Caco-2 (cell line): ENCODE data around the gene TUBB4A. TPM values are rescaled to one million over a fixed set of nuclear protein-coding genes. Genes with fewer than 3 reads are reported as not detected.
A peak's percentile ranks its signal among the peaks of the same experiment; 100 is the strongest.

Experiments used
- BruUV-seq: library from RNA; stranded (reverse); fragments of 400-500 nt; replicated peaks from 2 replicates; lab custom pipeline; 2021; lab: Mats Ljungman, UMichigan
- CTCF ChIA-PET: fragments of 300-600 bp; sonication (Branson Sonifier 250); formaldehyde crosslinking; loops from one replicate; lab custom pipeline; 2022; ENCODE audit warnings: antibody characterized with exemption; lab: Charles Lee
- POLR2A ChIA-PET: fragments of 300-600 bp; sonication (Branson Sonifier 250); formaldehyde crosslinking; loops from one replicate; lab custom pipeline; 2022; ENCODE audit warnings: antibody characterized with exemption; lab: Charles Lee
- DNase-seq, 2 experiments: peaks; one replicate each; pipeline versions ENCODE4 v3.0.0 to v3.0.0-alpha.2; 2020 to 2022
- H3K27me3 ChIP-seq: replicated peaks from 2 replicates; pipeline ENCODE4 v1.6.0; 2011; ENCODE audit warnings: low read length; ENCODE audit not compliant: control insufficient read depth, insufficient read depth
- H3K36me3 ChIP-seq: 2 replicates; pipeline ENCODE4 v1.5.1; 2011; ENCODE audit warnings: low read length; ENCODE audit not compliant: control insufficient read depth, insufficient read depth
- H3K4me1 ChIP-seq: fragments of 250-450 bp; sonication (Bioruptor Pico); 2 replicates; pipeline ENCODE4 v1.5.1; 2020; ENCODE audit warnings: mild to moderate bottlenecking
- H3K4me3 ChIP-seq: 2 replicates; pipeline ENCODE4 v1.5.1; 2011; ENCODE audit warnings: low read depth, mild to moderate bottlenecking, control low read depth, low read length
- H3K9me3 ChIP-seq: fragments of 250-450 bp; sonication (Bioruptor Pico); 2 replicates; pipeline ENCODE4 v1.5.1; 2020; ENCODE audit warnings: mild to moderate bottlenecking, moderate library complexity
- H3K27ac Mint-ChIP-seq: one replicate; pipeline ENCODE4 v1.8.0; 2022; ENCODE audit warnings: mixed read lengths; ENCODE audit not compliant: unreplicated experiment
- H3K27me3 Mint-ChIP-seq: one replicate; pipeline ENCODE4 v1.8.0; 2022; ENCODE audit warnings: mixed read lengths; ENCODE audit not compliant: insufficient read depth, unreplicated experiment
- H3K36me3 Mint-ChIP-seq: one replicate; pipeline ENCODE4 v1.8.0; 2022; ENCODE audit warnings: mild to moderate bottlenecking, mixed read lengths; ENCODE audit not compliant: insufficient read depth, unreplicated experiment
- H3K4me1 Mint-ChIP-seq: one replicate; pipeline ENCODE4 v1.8.0; 2022; ENCODE audit warnings: low read depth, mixed read lengths; ENCODE audit not compliant: unreplicated experiment
- H3K4me3 Mint-ChIP-seq: one replicate; pipeline ENCODE4 v1.8.0; 2022; ENCODE audit warnings: mild to moderate bottlenecking, moderate library complexity, mixed read lengths; ENCODE audit not compliant: unreplicated experiment
- H3K9me3 Mint-ChIP-seq: one replicate; pipeline ENCODE4 v1.8.0; 2022; ENCODE audit warnings: mixed read lengths; ENCODE audit not compliant: unreplicated experiment
- intact Hi-C: fragments of 100-400 bp; cut with micrococcal nuclease; formaldehyde crosslinking; loops from one replicate; pipeline ENCODE4 v1.10.0; 2022; ENCODE audit not compliant: unreplicated experiment
- total RNA-seq: library from RNA; stranded (reverse); gene quantifications from 2 replicates; pipeline ENCODE4 v1.2.3, GENCODE V29; 2022
- TF ChIP-seq, protein P1 (sequence below), 2 experiments: fragments of 200-600 bp in 1 of 2; IDR thresholded peaks; 1 replicate in 1 of 2; 2 replicates in 1 of 2; pipeline versions ENCODE4 v1.5.1 to v1.8.0; 2011 to 2022; ENCODE audit warnings: antibody characterized with exemption in 1 of 2, control low read depth in 1 of 2, inconsistent platforms in 1 of 2, low read depth in 1 of 2, low read length in 1 of 2, mild to moderate bottlenecking in 1 of 2, moderate library complexity in 1 of 2; ENCODE audit not compliant: insufficient read depth in 1 of 2, severe bottlenecking in 1 of 2, unreplicated experiment in 1 of 2

TUBB4A gene
- total RNA-seq, 1 experiment from 2014 or later, result 6.0 TPM

DNA sequence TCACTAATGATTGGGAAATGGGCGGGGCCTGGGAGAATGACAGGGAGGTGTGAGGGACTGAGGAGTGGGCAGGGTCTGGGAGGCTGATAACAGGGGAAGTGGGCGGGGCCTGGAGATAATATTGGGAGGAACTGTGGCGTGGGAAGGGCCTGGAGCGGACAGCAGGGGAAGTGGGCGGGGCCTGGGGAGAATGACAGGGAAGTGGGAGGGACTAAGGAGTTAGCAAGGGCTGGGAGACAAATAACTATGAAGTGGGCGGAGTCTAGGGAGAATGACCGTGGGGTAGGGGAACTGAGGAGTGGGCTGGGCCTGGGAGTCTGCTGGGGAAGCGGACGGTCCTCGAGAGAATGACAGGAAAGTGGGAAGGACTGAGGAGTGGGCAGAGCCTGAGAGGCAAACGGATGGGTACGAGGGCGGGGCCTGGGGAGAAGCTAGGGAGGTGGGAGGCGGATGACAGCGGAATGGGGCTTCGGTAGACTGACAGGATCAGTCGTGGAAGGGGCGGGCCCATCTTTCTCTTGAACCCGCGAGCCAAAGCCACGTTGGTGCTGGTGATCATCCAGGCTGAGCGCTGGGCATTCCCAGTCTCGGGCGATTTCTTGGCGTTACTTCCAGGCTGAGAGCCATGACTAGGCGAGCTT, 14.0 kb upstream of the TUBB4A start:
- ChIA-PET CTCF (interaction anchor here (0.6 to 1.8 kb wide), 15 partner anchors 9 to 347 kb away, joined by 3 to 15 read pairs (median 4); partner anchors contain the start of genes GPR108 and TNFSF9), POLR2A (interaction anchor here (0.7 to 1.0 kb wide), 2 partner anchors 14 to 113 kb away, joined by 3 to 4 read pairs; partner anchors contain the start of gene TNFSF9)
- Histone ChIP-seq H3K36me3 (no peaks in the 10 kb centered on the region), H3K4me1 (peaks cover 32% of the 10 kb centered on the region), H3K9me3 (no peaks in the 10 kb centered on the region), H3K4me3 (peak overlapping the region; percentile 65), H3K27me3 (no peaks in the 10 kb centered on the region)
- DNase-seq, result peak; percentile 95 to 99
- peak overlapping the region; percentile 90 for H3K4me3 Mint-ChIP-seq
- no peaks in the 10 kb centered on the region for H3K9me3 Mint-ChIP-seq
- TF ChIP-seq, protein P1, sequence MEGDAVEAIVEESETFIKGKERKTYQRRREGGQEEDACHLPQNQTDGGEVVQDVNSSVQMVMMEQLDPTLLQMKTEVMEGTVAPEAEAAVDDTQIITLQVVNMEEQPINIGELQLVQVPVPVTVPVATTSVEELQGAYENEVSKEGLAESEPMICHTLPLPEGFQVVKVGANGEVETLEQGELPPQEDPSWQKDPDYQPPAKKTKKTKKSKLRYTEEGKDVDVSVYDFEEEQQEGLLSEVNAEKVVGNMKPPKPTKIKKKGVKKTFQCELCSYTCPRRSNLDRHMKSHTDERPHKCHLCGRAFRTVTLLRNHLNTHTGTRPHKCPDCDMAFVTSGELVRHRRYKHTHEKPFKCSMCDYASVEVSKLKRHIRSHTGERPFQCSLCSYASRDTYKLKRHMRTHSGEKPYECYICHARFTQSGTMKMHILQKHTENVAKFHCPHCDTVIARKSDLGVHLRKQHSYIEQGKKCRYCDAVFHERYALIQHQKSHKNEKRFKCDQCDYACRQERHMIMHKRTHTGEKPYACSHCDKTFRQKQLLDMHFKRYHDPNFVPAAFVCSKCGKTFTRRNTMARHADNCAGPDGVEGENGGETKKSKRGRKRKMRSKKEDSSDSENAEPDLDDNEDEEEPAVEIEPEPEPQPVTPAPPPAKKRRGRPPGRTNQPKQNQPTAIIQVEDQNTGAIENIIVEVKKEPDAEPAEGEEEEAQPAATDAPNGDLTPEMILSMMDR (IDR thresholded peaks at IDR 0.05; ENCODE audit: insufficient read depth in 1 of 2, low read depth in 1 of 2, low read length in 1 of 2, severe bottlenecking in 1 of 2, unreplicated experiment in 1 of 2), result no peak
- H3K4me1 Mint-ChIP-seq, result peaks cover 26% of the 10 kb centered on the region
- no peaks in the 10 kb centered on the region for H3K27me3 Mint-ChIP-seq
- H3K27ac Mint-ChIP-seq, result peak overlapping the region; percentile 42
- H3K36me3 Mint-ChIP-seq, result peaks cover 23% of the 10 kb centered on the region
- BruUV-seq, result no TSS peak
- intact Hi-C loops, result loop anchor here (1.0 to 2.0 kb wide), 4 partner anchors 117 to 347 kb away; partner anchors contain the start of gene SH2D3A

- H3K36me3 ChIP-seq, result no peaks in the 10 kb centered on the region
- H3K4me1 ChIP-seq, result peaks cover 41% of the 10 kb centered on the region
- BruUV-seq, result no TSS peak
- POLR2A ChIA-PET, result no interaction called here
- Mint-ChIP-seq H3K4me1 (peaks cover 26% of the 10 kb centered on the region), H3K27me3 (no peaks in the 10 kb centered on the region), H3K4me3 (no peak overlapping the region), H3K27ac (peak overlapping the region; percentile 71), H3K9me3 (no peaks in the 10 kb centered on the region), H3K36me3 (peaks cover 23% of the 10 kb centered on the region)
- H3K4me3 ChIP-seq, result no peak overlapping the region
- H3K27me3 ChIP-seq, result no peaks in the 10 kb centered on the region
- H3K9me3 ChIP-seq, result no peaks in the 10 kb centered on the region
- no peak for DNase-seq
- TF ChIP-seq, protein P1 (IDR thresholded peaks at IDR 0.05; ENCODE audit: insufficient read depth in 1 of 2, low read depth in 1 of 2, low read length in 1 of 2, severe bottlenecking in 1 of 2, unreplicated experiment in 1 of 2), result no peak
- CTCF ChIA-PET, result no interaction called here
- intact Hi-C loops, result no loop called here
These were observed 12.9 kb upstream of the TUBB4A start for GRCh38 chr19:6514926-6515544.

DNA sequence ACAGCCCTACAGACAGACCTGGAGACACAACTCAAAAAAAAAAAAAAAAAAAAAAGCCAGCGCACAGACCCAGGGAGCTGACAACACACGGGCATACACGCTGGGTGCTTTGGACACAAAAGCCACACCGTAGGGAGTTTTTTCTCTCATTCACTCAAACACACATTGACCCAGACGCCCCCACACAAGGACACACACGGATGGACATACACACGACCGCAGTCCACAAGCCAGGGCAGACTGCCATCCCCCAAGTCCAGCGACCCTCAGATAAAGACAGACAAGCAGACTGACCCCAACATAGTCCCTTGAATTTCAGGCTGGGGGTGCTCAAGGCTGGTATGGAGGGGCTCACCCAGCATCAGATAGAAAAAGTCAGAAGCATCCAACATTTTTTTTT, 12.0 kb upstream of the TUBB4A start:
- Mint-ChIP-seq H3K36me3 (peaks cover 23% of the 10 kb centered on the region), H3K9me3 (no peaks in the 10 kb centered on the region), H3K4me1 (peaks cover 26% of the 10 kb centered on the region), H3K27ac (peak overlapping the region; percentile 86), H3K4me3 (peak overlapping the region; percentile 32), H3K27me3 (no peaks in the 10 kb centered on the region)
- POLR2A ChIA-PET, result no interaction called here
- TF ChIP-seq, protein P1 (IDR thresholded peaks at IDR 0.05; ENCODE audit: insufficient read depth in 1 of 2, low read depth in 1 of 2, low read length in 1 of 2, severe bottlenecking in 1 of 2, unreplicated experiment in 1 of 2), result no peak
- CTCF ChIA-PET, result no interaction called here
- H3K4me1 ChIP-seq, result peaks cover 41% of the 10 kb centered on the region
- no peak for DNase-seq
- intact Hi-C loops, result no loop called here
- no peaks in the 10 kb centered on the region for H3K27me3 ChIP-seq
- H3K4me3 ChIP-seq, result no peak overlapping the region
- H3K36me3 ChIP-seq, result no peaks in the 10 kb centered on the region
- no TSS peak for BruUV-seq
- H3K9me3 ChIP-seq, result no peaks in the 10 kb centered on the region
